GM18511 (cell line): ENCODE data around the gene CDC14B.
A peak's percentile ranks its signal among the peaks of the same experiment; 100 is the strongest.
"Not testable (repeated sequence)": the region's sequence is repeated elsewhere in the genome, so short reads cannot be mapped to it uniquely, and the experiment has no call there.

Experiments used
- ATAC-seq: cut with Tn5 transposase; IDR thresholded peaks from one replicate; pipeline ENCODE4 v1.9.1; 2021; ENCODE audit warnings: mild to moderate bottlenecking, moderate library complexity; ENCODE audit not compliant: unreplicated experiment

Gene CDC14B

DNA sequence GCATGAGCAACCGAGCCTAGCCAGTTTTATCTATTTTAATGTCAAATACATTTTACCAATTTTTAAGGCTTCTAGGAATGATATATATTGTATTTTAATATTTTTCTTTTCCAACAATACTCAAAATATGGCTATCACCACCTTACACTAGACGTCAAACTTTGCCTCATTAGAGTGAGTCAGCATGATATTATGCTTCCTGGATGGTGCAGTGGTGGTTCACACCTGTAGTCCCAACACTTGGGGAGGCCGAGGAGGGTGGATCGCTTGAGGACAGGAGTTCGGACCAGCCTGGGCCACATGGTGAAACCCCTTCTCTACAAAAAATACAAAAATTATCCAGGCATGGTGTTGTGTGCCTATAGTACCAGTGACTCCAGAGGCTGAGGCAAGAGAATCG is 7.3 kb upstream of the CDC14B start:
- ATAC-seq, result no peak

DNA sequence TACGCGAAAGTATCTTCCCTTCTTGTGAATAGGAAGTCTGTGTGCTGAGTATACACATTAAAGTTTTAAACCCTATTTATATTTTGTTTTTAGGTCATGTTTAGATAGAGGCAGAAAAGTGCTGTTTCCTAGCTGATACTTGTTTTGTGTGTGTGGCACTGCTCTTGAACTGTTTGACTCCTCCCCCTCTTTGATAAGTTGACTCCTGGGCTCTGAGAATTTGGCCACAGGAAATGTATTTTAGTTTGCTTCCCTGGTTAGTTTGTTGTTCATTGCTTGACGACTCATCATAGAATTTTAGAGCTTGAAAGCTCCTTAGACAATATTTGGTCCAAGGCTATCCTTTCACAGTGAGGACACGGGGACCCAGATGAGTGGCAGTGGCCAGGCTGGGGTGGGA is 2.0 kb upstream of the CDC14B start:
- ATAC-seq, result no peak

DNA sequence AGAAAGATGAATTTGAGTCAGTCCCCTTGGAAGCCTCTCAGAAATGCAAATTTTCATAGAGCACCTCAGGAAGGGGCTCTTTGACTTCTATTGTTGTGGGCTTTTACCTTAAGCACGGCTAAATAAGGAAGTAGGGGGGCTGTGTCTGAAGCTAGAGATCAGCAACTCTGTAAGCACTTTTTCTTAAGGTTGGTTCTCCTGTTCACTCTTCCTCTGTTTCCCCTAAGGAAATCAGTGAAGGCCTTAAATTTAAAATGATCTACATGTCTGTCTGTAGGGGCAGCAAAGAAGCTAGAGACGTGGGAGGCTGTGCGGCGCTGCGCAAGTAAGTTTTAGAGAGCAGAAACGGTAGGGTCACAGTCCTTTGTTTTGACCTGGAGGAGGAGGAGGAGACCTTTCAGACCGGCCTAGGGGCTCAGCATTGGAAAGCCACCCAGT is 1.2 kb upstream of the CDC14B start:
- ATAC-seq, result no peak

DNA sequence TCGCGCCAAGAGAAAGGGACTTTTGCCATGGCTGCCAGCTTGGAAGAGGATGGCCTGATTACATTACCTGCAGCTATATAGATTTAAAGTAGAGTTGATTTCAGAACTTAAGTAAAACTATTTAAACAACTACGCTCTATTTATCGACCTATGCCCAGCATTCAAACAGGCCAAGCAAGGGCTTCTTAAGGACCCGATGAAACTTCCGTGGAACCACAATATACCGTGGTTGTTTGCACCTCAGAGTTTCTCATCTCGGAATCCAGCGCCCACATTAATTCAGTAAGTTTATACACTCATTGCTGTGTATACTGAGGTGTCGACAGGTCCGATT is 505 bp upstream of the CDC14B start:
- ATAC-seq, result no peak

DNA sequence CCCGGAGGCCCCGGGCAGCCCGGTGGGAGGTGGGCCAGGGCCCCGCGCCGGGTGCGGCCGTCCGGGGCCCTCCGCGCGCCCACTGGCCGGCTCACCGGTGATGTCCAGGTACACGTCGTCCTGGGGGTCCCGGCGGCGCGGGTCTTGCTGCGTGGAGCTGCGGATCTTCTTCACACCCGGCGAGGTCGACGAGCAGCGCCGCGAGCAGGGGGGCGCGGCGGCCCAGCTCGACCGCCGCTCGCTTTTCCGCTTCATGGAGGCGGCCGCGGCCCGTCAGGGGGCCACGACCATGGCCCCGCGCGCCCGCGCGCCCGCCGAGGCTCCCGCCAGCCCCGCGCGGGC is 548 bp downstream of the CDC14B start:
- ATAC-seq, result peak; percentile 26

DNA sequence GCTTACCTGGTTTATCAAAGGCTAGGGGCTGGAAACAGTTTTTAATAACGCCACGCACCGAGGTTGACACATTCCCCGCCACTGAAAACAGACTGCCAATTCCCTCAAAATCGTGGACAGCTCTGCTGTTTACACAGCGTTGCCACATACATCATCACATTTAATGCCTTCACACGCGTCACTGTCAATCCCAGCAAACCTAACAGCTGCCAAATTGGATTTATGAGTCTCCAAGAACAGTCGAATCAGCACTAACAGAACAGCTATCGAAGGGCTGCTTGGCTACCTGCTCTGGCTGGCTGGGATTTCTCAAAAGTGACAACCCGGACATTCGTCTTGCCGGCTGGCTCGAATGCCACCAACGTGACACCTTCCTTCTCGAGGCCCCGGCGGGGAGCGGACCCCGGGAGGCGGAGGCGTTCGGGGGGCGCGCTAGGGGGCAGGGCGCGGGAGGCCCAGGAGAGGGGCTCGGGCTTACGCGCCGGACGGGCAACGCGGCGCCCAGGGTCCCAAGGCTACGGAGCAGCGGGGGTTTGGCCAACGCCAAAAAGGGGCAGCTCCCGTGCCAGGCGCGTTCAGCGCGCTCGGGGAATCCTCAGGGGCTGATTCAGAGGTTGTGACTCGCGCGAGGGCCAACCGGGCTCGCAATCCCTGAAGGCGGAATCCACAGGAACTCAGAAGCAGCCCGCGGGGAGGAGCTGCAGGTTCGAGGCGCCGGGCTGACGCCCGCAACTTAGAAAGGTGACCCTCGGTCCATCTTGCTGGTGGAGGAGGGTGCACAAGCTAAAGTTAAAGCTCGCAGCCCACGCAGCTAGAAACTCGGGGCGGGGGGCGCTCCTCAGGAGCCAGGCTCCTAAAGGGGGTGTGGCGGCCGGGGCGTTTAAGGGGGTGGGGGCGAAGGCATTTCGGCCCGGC is 1.2 kb downstream of the CDC14B start:
- ATAC-seq, result no peak

DNA sequence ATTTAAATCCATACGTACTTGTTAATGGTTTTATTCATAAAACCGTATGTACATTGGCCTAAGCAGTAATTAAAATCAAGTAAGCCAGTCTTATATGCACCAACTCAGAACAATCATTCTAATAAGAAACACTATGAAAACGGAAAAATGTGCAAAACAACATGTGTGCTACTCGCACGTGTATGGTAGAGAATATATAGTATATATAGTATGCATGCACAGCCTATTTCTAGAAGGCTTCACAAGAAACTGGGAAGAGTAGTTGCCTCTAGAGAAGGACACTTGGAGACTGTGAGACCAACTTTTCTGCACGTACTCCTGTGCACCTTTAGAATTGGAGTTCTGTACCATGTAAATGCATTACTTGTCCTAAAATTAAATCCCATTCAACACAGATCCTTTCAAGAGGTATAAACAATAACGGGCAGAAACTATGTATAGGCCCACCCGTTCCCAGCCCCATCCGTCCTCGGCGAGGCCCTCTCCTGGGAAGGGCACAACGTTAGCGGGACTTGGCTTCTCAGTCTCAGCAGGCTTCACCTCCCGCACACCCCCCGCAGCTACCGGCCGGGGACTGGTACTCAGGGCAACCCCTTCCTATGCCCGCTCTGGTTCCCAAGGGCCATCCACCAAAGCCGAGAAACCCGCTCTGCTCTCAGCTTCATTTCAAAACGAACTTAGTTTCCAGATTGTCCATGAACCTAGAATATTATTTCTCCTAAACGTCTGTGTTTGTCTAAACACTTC is 2.0 kb downstream of the CDC14B start:
- ATAC-seq, result no peak

DNA sequence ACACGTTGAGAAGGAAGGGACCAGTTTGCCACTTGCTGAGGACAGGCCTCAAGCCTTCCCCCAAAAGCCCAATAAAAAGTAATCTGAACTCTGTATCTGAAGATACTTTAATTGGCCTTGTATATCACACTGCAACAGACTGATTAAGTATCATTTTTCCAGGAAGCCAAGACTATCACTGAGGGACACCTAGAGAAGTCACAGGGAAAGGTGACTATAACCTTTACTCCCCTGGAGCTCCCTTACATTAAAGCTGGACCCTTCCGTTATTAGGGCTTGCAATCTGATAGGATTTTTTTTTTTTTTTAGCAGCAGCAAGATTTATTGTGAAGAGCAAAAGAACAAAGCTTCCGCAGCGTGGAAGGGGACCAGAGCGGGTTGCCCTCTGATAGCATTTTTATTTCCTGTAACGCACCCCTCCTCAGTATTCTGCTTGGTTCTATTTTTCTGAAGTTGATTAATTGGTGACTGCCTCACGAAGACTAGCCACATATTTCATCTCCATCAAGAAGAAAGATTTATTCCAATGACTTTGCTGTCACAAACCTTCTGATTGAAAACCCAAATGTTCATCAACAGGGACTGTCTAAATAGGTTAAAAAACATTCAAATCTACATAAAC is 2.7 kb downstream of the CDC14B start:
- no peak for ATAC-seq

DNA sequence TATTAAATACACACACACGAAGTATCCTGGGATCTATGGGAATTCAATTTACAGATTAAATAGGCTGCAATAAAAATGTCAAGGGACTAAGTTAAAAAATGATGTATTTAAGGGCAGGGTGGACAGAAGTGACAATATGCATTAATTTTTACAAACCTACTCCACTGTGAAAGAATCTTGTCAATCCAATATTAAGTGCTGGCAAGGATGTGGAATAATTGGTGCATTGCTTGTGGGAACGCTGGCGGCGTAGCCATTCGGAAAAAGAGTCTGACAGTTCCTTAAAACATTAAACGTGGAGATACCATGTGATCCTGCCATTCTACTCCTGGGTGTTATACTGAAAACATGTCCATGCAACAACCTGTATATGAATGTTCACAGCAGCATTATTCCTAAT is 4.2 kb downstream of the CDC14B start:
- no peak for ATAC-seq

DNA sequence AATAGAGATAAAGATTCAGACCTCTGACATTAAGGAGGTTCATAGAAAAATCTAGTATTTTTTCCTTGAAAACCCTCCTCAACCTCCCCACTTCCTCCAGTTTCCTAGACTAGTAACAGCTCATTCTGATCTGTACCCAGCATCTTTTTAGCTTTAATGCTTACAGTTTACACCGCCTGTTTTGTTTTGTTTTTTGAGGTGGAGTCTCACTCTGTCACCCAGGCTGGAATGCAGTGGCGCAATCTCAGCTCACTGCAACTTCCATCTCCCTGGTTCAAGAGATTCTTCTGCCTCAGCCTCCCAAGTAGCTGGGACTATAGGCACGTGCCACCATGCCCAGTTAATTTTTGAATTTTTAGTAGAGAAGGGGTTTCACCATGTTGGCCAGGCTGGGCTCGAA is 5.0 kb downstream of the CDC14B start:
- ATAC-seq, result not testable (repeated sequence)

DNA sequence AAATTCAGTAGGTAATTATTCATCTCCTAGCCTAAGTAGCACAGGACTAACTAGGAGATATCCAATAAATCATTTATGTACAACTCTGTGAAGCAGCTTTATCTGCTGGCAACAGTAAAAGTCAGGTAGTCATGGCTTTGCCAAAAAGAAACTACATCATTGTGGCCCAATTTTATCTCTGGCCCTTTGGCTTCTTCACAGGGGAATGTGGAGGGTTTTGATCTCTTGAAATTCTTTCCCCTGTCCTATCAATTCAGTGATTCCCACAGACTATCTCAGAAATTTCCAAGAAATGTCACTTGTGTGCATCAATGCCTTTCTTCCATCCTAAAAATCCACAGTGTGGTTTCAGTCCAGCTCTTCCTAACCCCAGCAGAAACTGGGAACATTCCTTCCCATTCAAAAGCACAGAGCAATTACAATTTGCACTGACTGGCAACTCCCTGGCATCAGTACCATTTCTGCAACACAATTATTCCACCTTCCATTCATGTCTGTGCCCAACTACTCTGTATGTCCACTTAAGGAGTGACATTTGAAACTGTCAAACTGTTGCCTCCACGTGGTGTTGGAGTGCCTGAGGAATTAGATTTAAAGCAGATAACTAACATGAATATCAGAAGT is 6.6 kb downstream of the CDC14B start:
- ATAC-seq, result no peak

DNA sequence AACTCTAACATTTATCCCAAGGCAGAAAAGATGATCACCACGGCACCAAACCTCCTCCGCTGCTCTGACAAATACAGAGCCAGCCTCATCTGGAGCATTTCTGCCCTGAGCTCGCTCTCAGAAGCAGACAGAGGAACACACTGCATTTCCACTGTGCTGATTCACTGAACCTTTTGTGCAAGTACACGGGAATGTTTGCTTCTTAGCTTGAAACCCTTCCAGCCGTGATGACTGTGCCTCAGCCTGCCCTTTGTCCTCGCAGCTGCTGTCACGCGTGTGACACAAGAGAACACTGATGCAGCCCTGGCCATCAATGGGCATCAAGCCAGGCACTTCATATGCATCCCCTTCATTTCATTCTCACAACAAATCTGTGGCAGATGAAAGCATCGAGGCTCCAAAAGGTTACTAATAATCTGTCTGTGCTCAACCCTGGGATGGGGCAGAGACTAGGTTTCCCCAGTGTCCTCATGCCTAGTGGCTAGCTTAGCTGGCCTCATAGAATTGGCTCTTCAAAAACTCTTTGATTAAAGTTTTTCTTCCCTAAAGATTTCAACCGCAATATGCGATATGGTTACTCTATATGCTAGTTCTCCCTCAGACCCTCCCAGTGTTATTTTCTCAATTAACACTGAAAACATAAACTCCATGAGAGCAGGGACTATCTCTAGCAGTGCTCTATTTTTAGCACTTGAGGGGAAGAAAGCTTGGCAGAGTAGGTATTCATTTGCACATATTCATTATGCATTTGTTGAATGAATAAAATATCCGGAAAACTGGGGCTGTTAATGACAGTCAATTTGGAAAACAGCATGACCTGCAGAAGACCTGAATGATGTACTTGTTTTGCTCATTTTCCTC is 7.3 kb downstream of the CDC14B start:
- ATAC-seq, result no peak

DNA sequence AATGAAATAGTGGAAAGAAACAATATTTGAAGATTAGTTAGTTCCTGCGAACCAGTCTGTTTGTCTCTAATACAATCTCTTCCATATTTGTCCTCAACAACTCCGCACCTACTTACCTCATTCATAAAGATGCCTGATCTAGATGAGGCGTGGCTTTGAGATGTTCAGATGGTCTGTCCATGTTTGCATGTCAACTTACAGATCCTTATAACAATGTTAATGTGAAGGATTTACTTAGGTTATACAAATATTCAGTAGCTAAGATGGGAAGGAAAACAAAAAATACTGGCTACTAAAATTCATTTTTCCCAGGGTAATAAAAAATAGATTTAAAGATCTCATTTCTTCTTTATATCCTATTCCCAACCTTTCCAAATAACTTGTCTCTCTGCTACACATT is 8.3 kb downstream of the CDC14B start:
- no peak for ATAC-seq

DNA sequence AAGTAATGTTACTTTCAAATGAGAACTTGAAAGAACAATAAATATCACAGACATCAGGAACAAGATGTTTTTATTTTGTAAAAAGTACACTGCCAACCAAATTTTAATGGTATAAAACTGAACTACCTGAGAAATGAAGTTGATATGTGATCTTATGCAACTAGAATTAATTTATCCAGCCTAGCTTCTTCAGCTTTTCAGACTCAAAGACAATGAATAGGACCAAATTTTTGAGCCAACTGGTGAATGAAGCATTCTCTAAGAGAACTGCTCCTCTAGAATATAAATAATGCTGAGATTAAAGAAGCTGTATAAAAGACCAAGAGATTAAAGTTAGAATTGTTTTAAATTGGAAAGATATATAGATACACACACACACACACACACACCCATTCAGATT is 9.9 kb downstream of the CDC14B start:
- ATAC-seq, result no peak

DNA sequence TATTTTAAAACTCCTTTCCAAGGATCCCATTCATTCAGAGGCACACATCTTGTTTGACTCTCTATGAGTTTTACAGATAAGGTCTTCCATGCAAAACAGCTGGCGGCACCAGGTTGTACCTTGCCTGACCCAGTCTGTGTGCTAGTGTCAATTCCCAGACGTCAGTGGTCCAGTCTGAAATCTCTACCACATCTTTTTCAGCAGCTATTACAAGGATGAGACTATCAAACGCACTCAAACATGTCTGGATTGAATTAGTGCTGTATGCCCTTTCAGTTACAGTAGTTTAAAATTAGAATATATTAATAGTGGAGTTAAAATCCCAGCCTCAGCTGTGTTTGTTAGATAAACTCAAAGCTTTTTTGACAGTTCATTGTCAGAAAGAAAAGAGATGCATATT is 11.7 kb downstream of the CDC14B start:
- no peak for ATAC-seq

DNA sequence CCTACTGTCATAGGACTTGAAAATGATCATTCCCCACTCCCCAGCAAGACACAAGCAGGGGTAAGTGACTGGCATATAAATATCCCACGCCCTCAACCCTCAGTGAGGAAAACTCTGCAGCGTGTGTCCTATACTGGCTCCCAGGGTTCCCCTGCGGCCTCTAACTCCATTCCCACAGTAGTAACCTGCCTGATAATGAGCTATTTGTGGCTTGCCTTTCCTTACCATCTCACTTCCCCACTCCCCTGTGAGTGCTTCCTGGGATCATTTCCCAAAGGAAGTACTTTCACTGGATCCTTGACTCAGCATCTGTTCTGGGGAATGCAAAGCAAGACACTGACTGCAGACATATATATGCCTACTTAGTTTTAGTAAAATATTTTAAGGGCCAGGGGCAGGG is 14.3 kb downstream of the CDC14B start:
- no peak for ATAC-seq

DNA sequence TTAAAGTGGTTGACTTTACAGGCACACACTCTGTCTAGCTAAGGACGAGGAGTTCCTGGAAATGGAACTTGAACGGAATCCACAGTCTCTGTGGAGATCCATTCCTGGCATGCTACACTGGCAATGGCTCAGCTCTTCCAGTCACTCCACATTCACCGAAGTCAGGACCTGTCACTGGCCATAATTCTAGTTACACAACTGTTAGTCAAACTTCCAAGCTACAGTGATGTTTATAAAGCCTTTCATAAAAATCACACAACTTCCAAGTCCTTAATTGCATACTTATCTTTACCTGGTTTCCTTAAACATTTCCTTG is 15.7 kb downstream of the CDC14B start:
- no peak for ATAC-seq

DNA sequence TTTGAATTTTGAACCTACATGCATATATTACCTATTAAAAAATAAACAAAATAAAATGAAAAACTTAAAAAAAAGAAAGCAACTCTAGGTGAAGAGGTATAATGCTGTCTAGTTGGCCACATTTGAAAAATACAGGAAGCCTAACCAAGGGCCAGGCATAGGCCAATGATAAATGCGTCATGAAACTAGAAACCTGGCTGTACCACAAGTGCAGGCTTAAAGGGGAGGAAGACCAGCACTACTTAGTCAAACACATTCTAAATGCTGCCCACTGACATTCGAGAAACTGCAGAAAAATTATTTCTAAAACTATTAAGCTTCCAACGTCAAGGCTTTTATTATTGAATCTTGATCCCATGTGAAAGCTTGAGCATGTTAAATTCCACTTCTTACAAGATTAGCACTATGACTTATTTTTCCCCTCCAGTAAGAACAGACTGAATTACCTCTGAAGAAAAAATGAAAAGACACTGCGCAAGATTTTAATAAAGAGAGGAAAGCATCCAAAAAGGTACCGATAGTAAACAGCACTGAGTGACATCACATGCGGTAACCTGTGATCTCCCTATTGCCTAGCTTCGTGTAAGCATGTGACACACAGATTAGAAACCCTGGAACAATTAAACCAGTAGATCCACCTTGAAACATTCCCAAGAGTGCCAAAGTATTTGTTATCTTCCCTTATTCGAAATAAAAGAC is 16.2 kb downstream of the CDC14B start:
- no peak for ATAC-seq

DNA sequence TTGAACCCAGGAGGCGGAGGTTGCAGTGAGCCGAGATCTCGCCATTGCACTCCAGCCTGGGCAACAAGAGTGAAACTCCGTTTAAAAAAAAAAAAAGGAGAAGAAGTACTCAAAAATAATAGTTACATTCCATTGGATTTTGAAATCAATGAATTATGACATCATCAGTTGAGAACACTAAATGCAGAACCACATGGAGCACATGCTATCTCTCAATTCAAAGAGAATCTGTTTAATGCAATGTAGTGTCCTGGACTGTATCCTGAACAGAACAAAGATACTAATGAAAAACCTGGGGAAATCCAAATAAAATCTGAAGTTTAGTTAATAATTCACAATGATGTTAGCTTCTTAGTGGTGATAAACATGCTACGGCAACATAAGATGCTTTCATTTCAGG is 20.3 kb downstream of the CDC14B start:
- ATAC-seq, result no peak

DNA sequence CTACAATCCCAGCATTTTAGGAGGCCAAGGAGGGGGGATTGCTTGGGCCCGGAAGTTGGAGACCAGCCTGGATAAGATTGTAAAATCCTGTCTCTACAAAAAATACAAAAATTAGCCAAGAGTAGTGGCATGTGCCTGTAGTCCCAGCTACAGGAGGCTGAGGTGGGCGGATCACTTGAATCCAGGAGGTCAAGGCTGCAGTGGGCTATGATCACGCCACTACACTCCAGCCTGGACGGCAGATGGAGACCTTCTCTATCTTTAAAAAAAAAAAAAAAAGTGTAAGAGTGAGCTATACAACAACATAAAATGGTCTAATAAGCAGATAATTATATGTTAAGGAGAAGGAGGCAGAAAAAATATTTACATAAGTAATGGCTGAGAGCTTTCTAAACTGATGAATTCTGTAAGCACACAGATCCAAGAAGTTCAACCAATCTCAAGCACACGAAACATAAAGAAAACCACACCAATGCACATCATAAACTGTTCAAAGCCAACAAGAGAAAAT is 23.0 kb downstream of the CDC14B start:
- no peak for ATAC-seq
